Retinal pigment epithelial cell (primary cell): ENCODE data around the gene MUC12.

Source experiments
- DNase-seq: peaks from one replicate; pipeline ENCODE4 v3.0.0-alpha.2; 2010; ENCODE audit warnings: low read depth
- H3K4me3 ChIP-seq: 2 replicates; pipeline ENCODE4 v1.5.1; 2011; ENCODE audit warnings: mild to moderate bottlenecking, low read length, control low read depth, moderate library complexity
- TF ChIP-seq, protein P1 (sequence below): conservative IDR thresholded peaks from 2 replicates; pipeline ENCODE4 v1.5.1; 2011; ENCODE audit warnings: low read depth, low read length, control low read depth, inconsistent platforms

MUC12 gene

GRCh38 chr7:100968031-100968430 lies 1.3 kb upstream of the MUC12 start:
- H3K4me3 ChIP-seq = no peak overlapping the region
- TF ChIP-seq, protein P1, sequence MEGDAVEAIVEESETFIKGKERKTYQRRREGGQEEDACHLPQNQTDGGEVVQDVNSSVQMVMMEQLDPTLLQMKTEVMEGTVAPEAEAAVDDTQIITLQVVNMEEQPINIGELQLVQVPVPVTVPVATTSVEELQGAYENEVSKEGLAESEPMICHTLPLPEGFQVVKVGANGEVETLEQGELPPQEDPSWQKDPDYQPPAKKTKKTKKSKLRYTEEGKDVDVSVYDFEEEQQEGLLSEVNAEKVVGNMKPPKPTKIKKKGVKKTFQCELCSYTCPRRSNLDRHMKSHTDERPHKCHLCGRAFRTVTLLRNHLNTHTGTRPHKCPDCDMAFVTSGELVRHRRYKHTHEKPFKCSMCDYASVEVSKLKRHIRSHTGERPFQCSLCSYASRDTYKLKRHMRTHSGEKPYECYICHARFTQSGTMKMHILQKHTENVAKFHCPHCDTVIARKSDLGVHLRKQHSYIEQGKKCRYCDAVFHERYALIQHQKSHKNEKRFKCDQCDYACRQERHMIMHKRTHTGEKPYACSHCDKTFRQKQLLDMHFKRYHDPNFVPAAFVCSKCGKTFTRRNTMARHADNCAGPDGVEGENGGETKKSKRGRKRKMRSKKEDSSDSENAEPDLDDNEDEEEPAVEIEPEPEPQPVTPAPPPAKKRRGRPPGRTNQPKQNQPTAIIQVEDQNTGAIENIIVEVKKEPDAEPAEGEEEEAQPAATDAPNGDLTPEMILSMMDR = no peak
- DNase-seq = no peak

GRCh38 chr7:100968650-100969049 lies 715 bp upstream of the MUC12 start:
- TF ChIP-seq, protein P1 = no peak
- no peak for DNase-seq
- H3K4me3 ChIP-seq = no peak overlapping the region

- TF ChIP-seq, protein P1 = no peak
- no peak for DNase-seq
- no peak overlapping the region for H3K4me3 ChIP-seq
Observed at GRCh38 chr7:100971111-100972001, 2.0 kb downstream of the MUC12 start.

GRCh38 chr7:100972002-100972347 lies 2.6 kb downstream of the MUC12 start:
- TF ChIP-seq, protein P1 = no peak
- DNase-seq = no peak

GRCh38 chr7:100974021-100974420 lies 4.7 kb downstream of the MUC12 start:
- H3K4me3 ChIP-seq = no peak overlapping the region
- TF ChIP-seq, protein P1 = no peak
- DNase-seq = no peak

More at GRCh38 chr7:100972002-100972347, 2.6 kb downstream of the MUC12 start:
- no peak overlapping the region for H3K4me3 ChIP-seq

- H3K4me3 ChIP-seq = no peak overlapping the region
- no peak for DNase-seq
- TF ChIP-seq, protein P1 = no peak
Observed at GRCh38 chr7:100975371-100975821, 6.0 kb downstream of the MUC12 start.

DNA sequence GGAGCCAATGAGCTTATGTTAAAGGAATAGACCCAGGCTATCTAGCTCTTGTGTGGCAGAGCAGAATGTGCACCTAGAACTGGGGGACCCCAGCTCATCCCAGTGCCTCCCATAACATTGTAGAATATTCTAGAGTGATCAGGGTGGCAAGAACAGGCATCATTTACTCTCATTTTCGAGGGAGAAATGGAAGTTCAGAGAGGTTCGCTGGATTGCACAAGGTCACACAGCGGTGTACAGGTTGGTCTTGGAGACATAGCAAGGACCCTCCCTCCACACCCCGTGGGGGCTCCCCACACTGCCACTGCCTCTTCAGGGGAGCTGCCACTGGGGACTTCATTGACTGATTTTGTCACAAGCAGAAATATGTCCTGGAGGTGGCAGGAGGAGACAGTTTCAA lies 8.9 kb downstream of the MUC12 start:
- TF ChIP-seq, protein P1 = no peak
- H3K4me3 ChIP-seq = no peak overlapping the region
- no peak for DNase-seq
